Caco-2 (cell line): ENCODE measurements around the gene NOTUM. TPM values are rescaled to one million over a fixed set of nuclear protein-coding genes. Genes with fewer than 3 reads are reported as not detected.

Experiments
- BruUV-seq: library from RNA; stranded (reverse); fragments of 400-500 nt; replicated peaks from 2 replicates; lab custom pipeline; 2021; lab: Mats Ljungman, UMichigan
- CTCF ChIA-PET: fragments of 300-600 bp; sonication (Branson Sonifier 250); formaldehyde crosslinking; loops from one replicate; lab custom pipeline; 2022; ENCODE audit warnings: antibody characterized with exemption; lab: Charles Lee
- POLR2A ChIA-PET: fragments of 300-600 bp; sonication (Branson Sonifier 250); formaldehyde crosslinking; loops from one replicate; lab custom pipeline; 2022; ENCODE audit warnings: antibody characterized with exemption; lab: Charles Lee
- DNase-seq, 2 experiments: peaks; one replicate each; pipeline versions ENCODE4 v3.0.0 to v3.0.0-alpha.2; 2020 to 2022
- H3K27me3 ChIP-seq: replicated peaks from 2 replicates; pipeline ENCODE4 v1.6.0; 2011; ENCODE audit warnings: low read length; ENCODE audit not compliant: control insufficient read depth, insufficient read depth
- H3K36me3 ChIP-seq: 2 replicates; pipeline ENCODE4 v1.5.1; 2011; ENCODE audit warnings: low read length; ENCODE audit not compliant: control insufficient read depth, insufficient read depth
- H3K4me1 ChIP-seq: fragments of 250-450 bp; sonication (Bioruptor Pico); 2 replicates; pipeline ENCODE4 v1.5.1; 2020; ENCODE audit warnings: mild to moderate bottlenecking
- H3K4me3 ChIP-seq: 2 replicates; pipeline ENCODE4 v1.5.1; 2011; ENCODE audit warnings: low read depth, mild to moderate bottlenecking, control low read depth, low read length
- H3K9me3 ChIP-seq: fragments of 250-450 bp; sonication (Bioruptor Pico); 2 replicates; pipeline ENCODE4 v1.5.1; 2020; ENCODE audit warnings: mild to moderate bottlenecking, moderate library complexity
- H3K27ac Mint-ChIP-seq: one replicate; pipeline ENCODE4 v1.8.0; 2022; ENCODE audit warnings: mixed read lengths; ENCODE audit not compliant: unreplicated experiment
- H3K27me3 Mint-ChIP-seq: one replicate; pipeline ENCODE4 v1.8.0; 2022; ENCODE audit warnings: mixed read lengths; ENCODE audit not compliant: insufficient read depth, unreplicated experiment
- H3K36me3 Mint-ChIP-seq: one replicate; pipeline ENCODE4 v1.8.0; 2022; ENCODE audit warnings: mild to moderate bottlenecking, mixed read lengths; ENCODE audit not compliant: insufficient read depth, unreplicated experiment
- H3K4me1 Mint-ChIP-seq: one replicate; pipeline ENCODE4 v1.8.0; 2022; ENCODE audit warnings: low read depth, mixed read lengths; ENCODE audit not compliant: unreplicated experiment
- H3K4me3 Mint-ChIP-seq: one replicate; pipeline ENCODE4 v1.8.0; 2022; ENCODE audit warnings: mild to moderate bottlenecking, moderate library complexity, mixed read lengths; ENCODE audit not compliant: unreplicated experiment
- H3K9me3 Mint-ChIP-seq: one replicate; pipeline ENCODE4 v1.8.0; 2022; ENCODE audit warnings: mixed read lengths; ENCODE audit not compliant: unreplicated experiment
- CTCF ChIP-seq, 2 experiments: fragments of 200-600 bp in 1 of 2; IDR thresholded peaks; 1 replicate in 1 of 2; 2 replicates in 1 of 2; pipeline versions ENCODE4 v1.5.1 to v1.8.0; 2011 to 2022; ENCODE audit warnings: antibody characterized with exemption in 1 of 2, control low read depth in 1 of 2, inconsistent platforms in 1 of 2, low read depth in 1 of 2, low read length in 1 of 2, mild to moderate bottlenecking in 1 of 2, moderate library complexity in 1 of 2; ENCODE audit not compliant: insufficient read depth in 1 of 2, severe bottlenecking in 1 of 2, unreplicated experiment in 1 of 2
- intact Hi-C: fragments of 100-400 bp; cut with micrococcal nuclease; formaldehyde crosslinking; loops from one replicate; pipeline ENCODE4 v1.10.0; 2022; ENCODE audit not compliant: unreplicated experiment
- total RNA-seq: library from RNA; stranded (reverse); gene quantifications from 2 replicates; pipeline ENCODE4 v1.2.3, GENCODE V29; 2022

Gene NOTUM
- total RNA-seq, 1 experiment from 2014 or later: 11.1 TPM

GRCh38 chr17:81924557-81925532 lies 36.1 kb downstream of the NOTUM start:
- Histone ChIP-seq H3K36me3 (peaks cover 3% of the 10 kb centered on the region), H3K27me3 (no peaks in the 10 kb centered on the region), H3K4me1 (peaks cover 14% of the 10 kb centered on the region), H3K9me3 (no peaks in the 10 kb centered on the region), H3K4me3 (no peak overlapping the region)
- no peak for TF ChIP-seq CTCF (IDR thresholded peaks at IDR 0.05; ENCODE audit: insufficient read depth in 1 of 2, low read depth in 1 of 2, low read length in 1 of 2, severe bottlenecking in 1 of 2, unreplicated experiment in 1 of 2)
- H3K36me3 Mint-ChIP-seq: peaks cover 39% of the 10 kb centered on the region
- no TSS peak for BruUV-seq
- peaks cover 17% of the 10 kb centered on the region for H3K4me1 Mint-ChIP-seq
- ChIA-PET CTCF (interaction anchor here (1.5 to 1.6 kb wide), 2 partner anchors 95 to 98 kb away, joined by 4 to 10 read pairs; partner anchors contain the start of genes CENPX and LRRC45), POLR2A (interaction anchor here (0.7 to 1.1 kb wide), 2 partner anchors 14 to 256 kb away, joined by 3 read pairs; partner anchors contain the start of gene PCYT2)
- intact Hi-C loops: loop anchor here (5.0 kb wide), 2 partner anchors 97 to 597 kb away; partner anchors contain the start of genes CENPX and LRRC45
- no peak for DNase-seq
- no peaks in the 10 kb centered on the region for H3K27me3 Mint-ChIP-seq
- H3K27ac Mint-ChIP-seq: peak overlapping the region; percentile 85
- H3K4me3 Mint-ChIP-seq: no peak overlapping the region
- no peaks in the 10 kb centered on the region for H3K9me3 Mint-ChIP-seq

DNA sequence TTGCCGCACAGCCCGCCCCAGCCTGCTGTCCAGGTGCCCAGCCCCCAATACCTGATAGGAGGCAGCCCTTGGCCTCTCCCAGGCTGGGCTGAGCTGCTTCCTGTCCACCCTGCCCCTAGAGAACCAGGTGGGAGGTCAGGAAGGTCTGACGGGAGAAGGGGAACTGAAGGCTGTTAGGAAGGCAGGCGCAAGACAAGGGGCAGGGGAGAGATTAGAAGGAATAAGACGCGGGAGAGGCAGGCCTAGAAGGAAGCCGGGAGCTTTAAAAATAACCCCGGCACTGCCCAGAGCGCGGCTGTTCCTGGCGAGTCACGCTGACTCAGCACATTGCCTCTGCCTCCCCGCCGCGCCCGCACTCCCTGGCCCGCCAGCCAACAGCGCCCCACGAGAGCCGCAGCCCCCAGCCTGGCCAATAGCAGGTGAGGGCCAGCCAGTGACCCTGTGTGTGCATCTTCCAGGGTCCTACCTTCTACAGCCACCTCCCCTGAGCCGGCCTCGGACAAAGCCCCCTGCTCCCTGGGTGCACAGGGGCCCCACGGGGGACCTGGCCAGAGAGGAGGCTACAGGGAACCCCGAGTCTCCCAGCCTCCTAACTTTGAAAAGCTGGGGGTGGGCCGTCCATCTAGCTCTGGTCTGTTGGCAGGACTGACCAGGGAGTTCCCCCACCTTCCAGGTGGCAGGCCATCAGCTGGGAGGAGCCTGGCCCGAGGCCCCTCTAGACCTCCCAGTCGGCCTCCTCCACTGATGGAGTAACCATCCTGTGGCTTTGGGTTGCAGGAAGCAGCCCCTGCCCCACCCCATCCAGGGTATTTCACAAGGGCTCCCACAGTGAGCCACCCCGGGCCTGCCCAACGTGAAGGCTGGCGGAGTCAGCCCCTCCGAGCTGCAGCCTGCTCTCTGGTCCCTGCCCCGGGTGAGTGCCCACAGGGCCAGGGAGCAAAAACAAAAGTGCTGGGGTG lies 37.4 kb downstream of the NOTUM start:
- ChIA-PET CTCF (no interaction called here), POLR2A (interaction anchor here (1.1 kb wide), 1 partner anchor 12 kb away, joined by 3 read pairs; the partner anchor contains the start of gene PCYT2)
- no peak for DNase-seq
- TF ChIP-seq CTCF (IDR thresholded peaks at IDR 0.05; ENCODE audit: insufficient read depth in 1 of 2, low read depth in 1 of 2, low read length in 1 of 2, severe bottlenecking in 1 of 2, unreplicated experiment in 1 of 2): no peak
- no peak overlapping the region for H3K4me3 Mint-ChIP-seq
- peak overlapping the region; percentile 86 for H3K27ac Mint-ChIP-seq
- peaks cover 24% of the 10 kb centered on the region for H3K4me1 Mint-ChIP-seq
- no peaks in the 10 kb centered on the region for H3K27me3 Mint-ChIP-seq
- BruUV-seq: no TSS peak
- H3K9me3 ChIP-seq: no peaks in the 10 kb centered on the region
- no peaks in the 10 kb centered on the region for H3K9me3 Mint-ChIP-seq
- H3K4me1 ChIP-seq: peaks cover 14% of the 10 kb centered on the region
- no peak overlapping the region for H3K4me3 ChIP-seq
- intact Hi-C loops: no loop called here
- H3K36me3 Mint-ChIP-seq: peaks cover 52% of the 10 kb centered on the region
- H3K36me3 ChIP-seq: peaks cover 6% of the 10 kb centered on the region
- no peaks in the 10 kb centered on the region for H3K27me3 ChIP-seq
